HCT116 (cell line): ENCODE data around the gene DDX3X. TPM values are rescaled to one million over a fixed set of nuclear protein-coding genes. Genes with fewer than 3 reads are reported as not detected.

Experiments used
- ATAC-seq: fragments of 200-7000 bp; cut with Tn5 transposase; 2 replicates; pipeline ENCODE4 v1.9.1; 2020; ENCODE audit warnings: mild to moderate bottlenecking, moderate library complexity
- BruUV-seq: library from RNA; stranded (reverse); fragments of 400-500 nt; replicated peaks from 2 replicates; lab custom pipeline; 2021; lab: Mats Ljungman, UMichigan
- CTCF ChIA-PET: fragments of 300-600 bp; sonication (Branson Sonifier 250); formaldehyde crosslinking; loops from one replicate; lab custom pipeline; 2021; ENCODE audit warnings: antibody characterized with exemption; lab: Charles Lee
- POLR2A ChIA-PET: fragments of 300-600, 350-600 bp; sonication (Branson Sonifier 250); formaldehyde crosslinking; loops from one replicate; lab custom pipeline; 2021; ENCODE audit warnings: antibody characterized with exemption; lab: Charles Lee
- RAD21 ChIA-PET, 2 experiments: fragments of 300-600 bp; sonication (Branson Sonifier 250); formaldehyde crosslinking; loops; one replicate each; lab custom pipeline; 2023; ENCODE audit warnings: low total read pairs in 2 of 2; ENCODE audit not compliant: uncharacterized antibody in 2 of 2, unreplicated experiment in 2 of 2, low non-redundant PET in 1 of 2; lab: Charles Lee
- DNase-seq: peaks from one replicate; pipeline ENCODE4 v3.0.0-alpha.2; 2010; ENCODE audit warnings: low read depth, low spot score
- H2AFZ ChIP-seq: fragments of 200-600 bp; shearing (Covaris generic), sonication (generic); 2 replicates; pipeline ENCODE4 v1.6.1; 2017; ENCODE audit warnings: low read depth, mixed run types, mixed read lengths, antibody characterized with exemption, low read length; ENCODE audit not compliant: poor library complexity, severe bottlenecking
- H3K27ac ChIP-seq: 2 replicates; pipeline ENCODE4 v1.5.1; 2012; ENCODE audit warnings: low read depth, low read length
- H3K27me3 ChIP-seq: fragments of 200-600 bp; sonication (generic); 2 replicates; pipeline ENCODE4 v1.6.1; 2016; ENCODE audit warnings: mixed run types, low read length, mixed read lengths; ENCODE audit not compliant: insufficient read depth
- H3K36me3 ChIP-seq, 2 experiments: fragments of 200-500 bp in 1 of 2; fragments of 200-600 bp in 1 of 2; sonication (Bioruptor generic) in 1 of 2; sonication (generic) in 1 of 2; 2 replicates each; pipeline versions ENCODE4 v1.5.1 to v1.6.1; 2014 to 2016; ENCODE audit warnings: low read length in 2 of 2, inconsistent platforms in 1 of 2, mixed read lengths in 1 of 2, mixed run types in 1 of 2; ENCODE audit not compliant: insufficient read depth in 2 of 2, control insufficient read depth in 1 of 2
- H3K4me1 ChIP-seq, 2 experiments: fragments of 200-600 bp in 1 of 2; sonication (generic) in 1 of 2; 2 replicates each; pipeline versions ENCODE4 v1.5.1 to v1.6.1; 2012 to 2017; ENCODE audit warnings: low read length in 2 of 2, inconsistent platforms in 1 of 2, mild to moderate bottlenecking in 1 of 2, mixed read lengths in 1 of 2, mixed run types in 1 of 2, moderate library complexity in 1 of 2; ENCODE audit not compliant: insufficient read depth in 2 of 2, control insufficient read depth in 1 of 2
- H3K4me2 ChIP-seq: fragments of 200-600 bp; sonication (generic); 2 replicates; pipeline ENCODE4 v1.6.1; 2017; ENCODE audit warnings: mixed run types, low read length, mixed read lengths
- H3K4me3 ChIP-seq, 2 experiments: fragments of 200-600 bp in 1 of 2; sonication (generic) in 1 of 2; replicated peaks in 1 of 2; 2 replicates each; pipeline ENCODE4 v1.5.1; 2011 to 2016; ENCODE audit warnings: low read length in 2 of 2, control low read depth in 1 of 2, low read depth in 1 of 2, mild to moderate bottlenecking in 1 of 2, mixed read lengths in 1 of 2, mixed run types in 1 of 2
- H3K79me2 ChIP-seq: fragments of 200-600 bp; sonication (generic); 2 replicates; pipeline ENCODE4 v1.6.1; 2017; ENCODE audit warnings: mild to moderate bottlenecking, mixed run types, low read length, moderate library complexity, mixed read lengths; ENCODE audit not compliant: insufficient read depth
- H3K9ac ChIP-seq: fragments of 200-600 bp; sonication (generic); 2 replicates; pipeline ENCODE4 v1.6.1; 2016; ENCODE audit warnings: low read length, mixed read lengths
- H3K9me2 ChIP-seq: fragments of 200-600 bp; sonication (generic), shearing (Covaris generic); 2 replicates; pipeline ENCODE4 v1.6.1; 2017; ENCODE audit warnings: mixed run types, mild to moderate bottlenecking, moderate library complexity; ENCODE audit not compliant: insufficient read depth
- H3K9me3 ChIP-seq, 2 experiments: fragments of 200-500 bp in 1 of 2; fragments of 200-600 bp in 1 of 2; sonication (Bioruptor generic) in 1 of 2; sonication (generic) in 1 of 2; 2 replicates each; pipeline ENCODE4 v1.6.1; 2014 to 2017; ENCODE audit warnings: low read length in 2 of 2, mixed read lengths in 2 of 2, inconsistent platforms in 1 of 2, low read depth in 1 of 2, mild to moderate bottlenecking in 1 of 2, mixed run types in 1 of 2, moderate library complexity in 1 of 2; ENCODE audit not compliant: control insufficient read depth in 1 of 2, insufficient read depth in 1 of 2
- H4K20me1 ChIP-seq: fragments of 200-600 bp; sonication (generic), shearing (Covaris generic); 2 replicates; pipeline ENCODE4 v1.6.1; 2017; ENCODE audit warnings: mixed run types, mild to moderate bottlenecking, moderate library complexity; ENCODE audit not compliant: insufficient read depth
- CBX3 ChIP-seq: IDR thresholded peaks from 2 replicates; pipeline ENCODE4 v1.6.1; 2012; ENCODE audit warnings: low read depth
- ELF1 ChIP-seq: IDR thresholded peaks from 2 replicates; pipeline ENCODE4 v1.6.1; 2012; ENCODE audit warnings: low read depth, borderline replicate concordance
- EZH2 ChIP-seq: fragments of 200-600 bp; sonication (generic); IDR thresholded peaks from 2 replicates; pipeline ENCODE4 v1.6.1; 2017; ENCODE audit warnings: antibody characterized with exemption, mixed run types
- JUND ChIP-seq: IDR thresholded peaks from 2 replicates; pipeline ENCODE4 v1.6.1; 2012
- POLR2A ChIP-seq: IDR thresholded peaks from 2 replicates; pipeline ENCODE4 v1.7.0; 2011; ENCODE audit warnings: borderline replicate concordance; ENCODE audit not compliant: insufficient read depth, insufficient read length; ENCODE audit errors: extremely low read depth
- REST ChIP-seq: IDR thresholded peaks from 2 replicates; pipeline ENCODE4 v1.6.1; 2012; ENCODE audit warnings: low read depth
- SP1 ChIP-seq: IDR thresholded peaks from 2 replicates; pipeline ENCODE4 v1.6.1; 2012; ENCODE audit warnings: low read depth
- TCF7L2 ChIP-seq: IDR thresholded peaks from 2 replicates; pipeline ENCODE4 v1.7.0; 2011; ENCODE audit warnings: borderline replicate concordance, inconsistent platforms; ENCODE audit not compliant: insufficient read depth, insufficient read length; ENCODE audit errors: extremely low read depth
- ZFX ChIP-seq: fragments of 450-650 bp; IDR thresholded peaks from 2 replicates; pipeline ENCODE4 v1.6.1; 2017
- ZNF274 ChIP-seq: fragments of 200-500 bp; sonication (Bioruptor generic); IDR thresholded peaks from 2 replicates; pipeline ENCODE4 v1.6.1; 2014; ENCODE audit warnings: mild to moderate bottlenecking, low read depth, low read length, inconsistent platforms
- intact Hi-C: fragments of 100-400 bp; cut with micrococcal nuclease; formaldehyde crosslinking; loops from 2 replicates; pipeline ENCODE4 v1.10.0; 2022
- total RNA-seq: library from RNA; stranded (reverse); gene quantifications from one replicate; pipeline ENCODE4 v1.2.1, GENCODE V29; 2021; ENCODE audit not compliant: unreplicated experiment

DDX3X gene
- total RNA-seq, 1 experiment from 2014 or later: 253 TPM

GRCh38 chrX:41329101-41329500, 4.9 kb upstream of the DDX3X start:
- ATAC-seq: no peak
- Histone ChIP-seq H2AFZ (no peak overlapping the region), H3K79me2 (peaks cover 4% of the 10 kb centered on the region), H3K4me1 (peaks cover 5 to 30% of the 10 kb centered on the region in 2 experiments; a peak in 3 of 4 replicates), H3K9me3 (no peaks in the 10 kb centered on the region), H3K36me3 (no peaks in the 10 kb centered on the region), H4K20me1 (no peaks in the 10 kb centered on the region), H3K27me3 (no peaks in the 10 kb centered on the region), H3K9ac (no peak overlapping the region), H3K27ac (no peak overlapping the region), H3K9me2 (no peaks in the 10 kb centered on the region), H3K4me2 (no peak overlapping the region), H3K4me3 (no peak overlapping the region)
- RAD21 ChIA-PET: no interaction called here
- CTCF ChIA-PET: no interaction called here
- POLR2A ChIA-PET: no interaction called here
- no TSS peak for BruUV-seq
- TF ChIP-seq JUND: no peak
- no peak for TF ChIP-seq EZH2
- TF ChIP-seq REST: no peak
- no peak for TF ChIP-seq TCF7L2
- TF ChIP-seq SP1: no peak
- no peak for TF ChIP-seq ZNF274
- no peak for TF ChIP-seq CBX3
- no peak for TF ChIP-seq POLR2A
- no peak for TF ChIP-seq ELF1
- TF ChIP-seq ZFX: no peak
- intact Hi-C loops: no loop called here
- no peak for DNase-seq
